Cardiac septum (tissue), 1 donor: ENCODE results near the gene AGPAT4. TPM values are rescaled to one million over a fixed set of nuclear protein-coding genes. Genes with fewer than 3 reads are reported as not detected.

Source experiments
- DNase-seq: peaks from one replicate; pipeline ENCODE4 v3.0.0-alpha.2; 2020; ENCODE audit warnings: low spot score
- intact Hi-C: fragments of 100-400 bp; cut with DNase I; formaldehyde crosslinking; loops from one replicate; pipeline ENCODE4 v1.14.0; 2022
- total RNA-seq: library from RNA; stranded (reverse); fragmentation: NEBNext Ultra II Directional; extraction: Animal tissue kit (Norgen Biotek cat#: 25700); gene quantifications from one replicate; pipeline ENCODE4 v1.2.1, GENCODE V29; 2021
- donor health status: DM: no; HTN: no; CAD: no.

Gene AGPAT4
- total RNA-seq, 1 donor from 2014 or later: 1.6 TPM

GRCh38 chr6:161215193-161215592, 58.7 kb downstream of the AGPAT4 start:
- intact Hi-C loops: no loop called here
- no peak for DNase-seq

GRCh38 chr6:161214722-161215121, 59.1 kb downstream of the AGPAT4 start:
- no peak for DNase-seq
- intact Hi-C loops: no loop called here

- DNase-seq: no peak
- intact Hi-C loops: no loop called here
Observed at GRCh38 chr6:161212902-161213301, 61.0 kb downstream of the AGPAT4 start.

- DNase-seq: no peak
- intact Hi-C loops: no loop called here
Observed at GRCh38 chr6:161211380-161212035, 62.4 kb downstream of the AGPAT4 start.

- no peak for DNase-seq
- intact Hi-C loops: no loop called here
Observed at GRCh38 chr6:161210857-161211256, 63.0 kb downstream of the AGPAT4 start.

GRCh38 chr6:161207200-161207599, 66.7 kb downstream of the AGPAT4 start:
- intact Hi-C loops: no loop called here
- DNase-seq: no peak

GRCh38 chr6:161204866-161205557, 68.8 kb downstream of the AGPAT4 start:
- intact Hi-C loops: no loop called here
- no peak for DNase-seq

GRCh38 chr6:161200610-161201370, 73.1 kb downstream of the AGPAT4 start:
- intact Hi-C loops: no loop called here
- no peak for DNase-seq

- DNase-seq: no peak
- intact Hi-C loops: no loop called here
Observed at GRCh38 chr6:161199850-161200249, 74.0 kb downstream of the AGPAT4 start.

- no peak for DNase-seq
- intact Hi-C loops: no loop called here
Observed at GRCh38 chr6:161198783-161199460, 74.9 kb downstream of the AGPAT4 start.

GRCh38 chr6:161198176-161198575, 75.7 kb downstream of the AGPAT4 start:
- DNase-seq: no peak

GRCh38 chr6:161195386-161195785, 78.5 kb downstream of the AGPAT4 start:
- intact Hi-C loops: no loop called here
- no peak for DNase-seq

More at GRCh38 chr6:161198176-161198575, 75.7 kb downstream of the AGPAT4 start:
- intact Hi-C loops: no loop called here

GRCh38 chr6:161194374-161194773, 79.5 kb downstream of the AGPAT4 start:
- DNase-seq: no peak
- intact Hi-C loops: no loop called here

GRCh38 chr6:161192636-161193411, 81.0 kb downstream of the AGPAT4 start:
- DNase-seq: no peak
- intact Hi-C loops: no loop called here

GRCh38 chr6:161191671-161192070, 82.2 kb downstream of the AGPAT4 start:
- no peak for DNase-seq
- intact Hi-C loops: no loop called here

- intact Hi-C loops: no loop called here
- DNase-seq: no peak
Observed at GRCh38 chr6:161191007-161191406, 82.9 kb downstream of the AGPAT4 start.

- intact Hi-C loops: no loop called here
- no peak for DNase-seq
Observed at GRCh38 chr6:161189891-161190290, 84.0 kb downstream of the AGPAT4 start.

- no peak for DNase-seq
- intact Hi-C loops: no loop called here
Observed at GRCh38 chr6:161188547-161189465, 85.1 kb downstream of the AGPAT4 start.
